DND-41 (cell line): ENCODE results near the gene SLC30A5.

Experiments used
- CTCF ChIP-seq: IDR thresholded peaks from 2 replicates; pipeline ENCODE4 v1.5.1; 2012; ENCODE audit warnings: borderline replicate concordance, low read length, moderate library complexity, mild to moderate bottlenecking; ENCODE audit not compliant: poor library complexity, severe bottlenecking; ENCODE audit errors: extremely low read depth
- EZH2 ChIP-seq: IDR thresholded peaks from 3 replicates; pipeline ENCODE4 v1.6.1; 2012; ENCODE audit warnings: borderline replicate concordance, low read depth, mild to moderate bottlenecking, moderate library complexity, low read length, inconsistent platforms; ENCODE audit not compliant: severe bottlenecking

DNA sequence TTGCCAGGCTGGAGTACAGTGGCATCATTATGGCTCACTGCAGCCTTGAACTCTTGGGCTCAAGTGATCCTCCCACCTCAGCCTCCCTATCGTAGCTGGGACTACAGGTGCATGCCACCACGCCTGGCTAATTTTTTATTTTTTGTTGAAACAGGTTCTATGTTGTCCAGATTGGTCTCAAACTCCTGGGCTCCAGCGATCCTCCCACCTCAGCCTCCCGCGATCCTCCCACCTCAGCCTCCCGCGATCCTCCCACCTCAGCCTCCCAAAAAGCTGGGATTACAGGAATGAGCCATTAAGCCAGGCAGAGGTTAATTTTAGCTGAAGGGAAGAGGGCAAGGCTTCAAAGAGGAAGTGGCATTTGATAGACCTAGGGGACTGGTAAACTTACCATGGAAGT is 40.3 kb downstream of the SLC30A5 start:
- TF ChIP-seq CTCF (no peak), EZH2 (no peak)
